HepG2 (cell line): ENCODE results near the gene QSER1. TPM values are rescaled to one million over a fixed set of nuclear protein-coding genes. Genes with fewer than 3 reads are reported as not detected.

Experiments used
- ATAC-seq: fragments of 200-7000 bp; cut with Tn5 transposase; 3 replicates; pipeline ENCODE4 v1.9.1; 2020; ENCODE audit warnings: mild to moderate bottlenecking, moderate library complexity
- BruUV-seq: library from RNA; stranded (reverse); fragments of 400-500 nt; replicated peaks from 2 replicates; lab custom pipeline; 2021; lab: Mats Ljungman, UMichigan
- CTCF ChIA-PET: fragments of 300-600 bp; formaldehyde crosslinking; extraction: SDS; loops from one replicate; lab custom pipeline; 2021; ENCODE audit warnings: low total read pairs, inconsistent platforms, low intra/inter-chr PET ratio; lab: Yijun Ruan, JAX
- POLR2A ChIA-PET: fragments of 350-600 bp; sonication (Branson Sonifier 250); formaldehyde crosslinking; loops from one replicate; lab custom pipeline; 2020; ENCODE audit warnings: antibody characterized with exemption, inconsistent platforms; lab: Yijun Ruan, JAX
- DNase-seq: peaks from one replicate; pipeline ENCODE4 v3.0.0-alpha.2; 2015; ENCODE audit warnings: low spot score
- FAIRE-seq: peaks from 3 replicates; lab custom pipeline; 2011; peaks lifted over from hg19 to GRCh38; lab: Jason Lieb, UNC
- H2AFZ ChIP-seq: one replicate; pipeline ENCODE4 v1.6.1; 2011; ENCODE audit warnings: low read length, inconsistent platforms
- H3K27ac ChIP-seq: fragments of 300-600 bp; 3 replicates; pipeline ENCODE4 v1.8.0; 2011; ENCODE audit warnings: mixed run types, mild to moderate bottlenecking, mixed read lengths, low read length, inconsistent platforms; ENCODE audit not compliant: insufficient read depth; ENCODE audit errors: extremely low read length
- H3K27me3 ChIP-seq, 2 experiments: fragments of 200-600 bp in 1 of 2; 2 replicates in 1 of 2; 3 replicates in 1 of 2; pipeline versions ENCODE4 v1.6.0 to v1.8.0; 2011; ENCODE audit warnings: low read length in 2 of 2, mild to moderate bottlenecking in 2 of 2, moderate library complexity in 2 of 2, inconsistent platforms in 1 of 2; ENCODE audit not compliant: insufficient read depth in 2 of 2, control insufficient read depth in 1 of 2
- H3K36me3 ChIP-seq, 2 experiments: fragments of 200-600 bp in 1 of 2; replicated peaks in 1 of 2; 2 replicates in 1 of 2; 3 replicates in 1 of 2; pipeline versions ENCODE4 v1.5.1 to v1.8.0; 2011; ENCODE audit warnings: low read length in 2 of 2, inconsistent platforms in 1 of 2; ENCODE audit not compliant: insufficient read depth in 2 of 2, control insufficient read depth in 1 of 2
- H3K4me1 ChIP-seq: 2 replicates; pipeline ENCODE4 v1.5.1; 2012; ENCODE audit warnings: low read length, inconsistent platforms; ENCODE audit not compliant: insufficient read depth
- H3K4me2 ChIP-seq: 2 replicates; pipeline ENCODE4 v1.6.0; 2011; ENCODE audit warnings: low read depth, low read length, inconsistent platforms
- H3K4me3 ChIP-seq, 3 experiments: fragments of 200-600 bp in 1 of 3; sonication (generic), shearing (Covaris generic) in 1 of 3; replicated peaks in 1 of 3; 2 replicates each; pipeline ENCODE4 v1.5.1; 2011 to 2016; ENCODE audit warnings: low read length in 3 of 3, inconsistent platforms in 2 of 3, low read depth in 2 of 3, mild to moderate bottlenecking in 2 of 3, control low read depth in 1 of 3, mixed read lengths in 1 of 3; ENCODE audit not compliant: insufficient read depth in 1 of 3
- H3K79me2 ChIP-seq: one replicate; pipeline ENCODE4 v1.6.1; 2011; ENCODE audit warnings: low read length, inconsistent platforms; ENCODE audit not compliant: insufficient read depth
- H3K9ac ChIP-seq: 2 replicates; pipeline ENCODE4 v1.6.0; 2011; ENCODE audit warnings: mild to moderate bottlenecking, low read depth, low read length, inconsistent platforms; ENCODE audit not compliant: insufficient read depth
- H3K9me3 ChIP-seq: 2 replicates; pipeline ENCODE4 v1.5.1; 2012; ENCODE audit warnings: mild to moderate bottlenecking, low read length
- H4K20me1 ChIP-seq: 2 replicates; pipeline ENCODE4 v1.6.0; 2011; ENCODE audit warnings: inconsistent platforms, mild to moderate bottlenecking, low read length, moderate library complexity; ENCODE audit not compliant: insufficient read depth
- ELF4 ChIP-seq: sonication (generic); formaldehyde crosslinking; IDR thresholded peaks from 2 replicates; pipeline ENCODE4 v1.5.0; 2020; ENCODE audit warnings: missing genetic modification reagents, mild to moderate bottlenecking, moderate library complexity, borderline replicate concordance
- KDM4B ChIP-seq: sonication (generic); formaldehyde crosslinking; IDR thresholded peaks from 2 replicates; pipeline ENCODE4 v1.4.0; 2020; ENCODE audit warnings: missing genetic modification reagents
- MXI1 ChIP-seq: IDR thresholded peaks from 3 replicates; pipeline ENCODE4 v1.6.1; 2012; ENCODE audit warnings: low read depth, low read length, inconsistent platforms, borderline replicate concordance
- SP1 ChIP-seq, 2 experiments: fragments of 450-650 bp in 1 of 2; sonication (generic) in 1 of 2; formaldehyde crosslinking in 1 of 2; IDR thresholded peaks; 2 replicates each; pipeline versions ENCODE4 v1.4.0 to v1.6.1; 2016 to 2020; ENCODE audit warnings: missing genetic modification reagents in 1 of 2
- WGBS: methylation state at CpG from one replicate; pipeline ENCODE4 v1.1.6; 2017; ENCODE audit warnings: low lambda C conversion rate; 5-methylcytosine and 5-hydroxymethylcytosine counted together
- in situ Hi-C: cut with HindIII; loops from 2 replicates; pipeline ENCODE4 v1.10.0; 2017; ENCODE audit warnings: low pct_unique_long_range_greater_than_20kb; ENCODE audit not compliant: extremely low pct_ligation_motif_present
- intact Hi-C: fragments of 100-400 bp; cut with micrococcal nuclease; formaldehyde crosslinking; loops from one replicate; pipeline ENCODE4 v1.10.0; 2022; ENCODE audit not compliant: unreplicated experiment
- polyA plus RNA-seq, 8 experiments: library from polyadenylated mRNA; depleted of rRNA in 3 of 8; stranded (reverse) in 7 of 8; unstranded in 1 of 8; fragments of >200 nt; fragmentation: Illumina TruSeq in 4 of 8; extraction: Trizol in 4 of 8; gene quantifications; 2 replicates each; pipeline versions ENCODE4 v1.2.1 to v1.2.3, GENCODE V29; 2011 to 2016; ENCODE audit warnings: low read depth in 4 of 8, missing spikeins in 1 of 8, mixed read lengths in 1 of 8; ENCODE audit not compliant: insufficient read depth in 1 of 8
- total RNA-seq, 5 experiments: library from RNA; depleted of rRNA; stranded (reverse); fragments of >200 nt; fragmentation: Illumina TruSeq; extraction: Trizol; gene quantifications; 2 replicates each; pipeline ENCODE4 v1.2.3, GENCODE V29; 2016; ENCODE audit warnings: low read depth in 1 of 5
- TF ChIP-seq, protein P1 (sequence below): sonication (generic); formaldehyde crosslinking; IDR thresholded peaks from 2 replicates; pipeline ENCODE4 v1.4.0; 2020; ENCODE audit warnings: low read depth, mild to moderate bottlenecking, missing genetic modification reagents
- TF ChIP-seq, protein P2 (sequence below), 2 experiments: fragments of 450-650 bp in 1 of 2; sonication (generic) in 1 of 2; formaldehyde crosslinking; IDR thresholded peaks; 2 replicates each; pipeline versions ENCODE4 v1.5.0 to v1.8.0; 2020 to 2022; ENCODE audit warnings: mild to moderate bottlenecking in 1 of 2, missing genetic modification reagents in 1 of 2

QSER1 gene
- total and polyA plus RNA-seq, 2 of the 13 experiments (the other 11 are each of a cell fraction or from before 2014, with no cell fraction given), result 8.9 to 17.3 TPM

- TF ChIP-seq, protein P1, sequence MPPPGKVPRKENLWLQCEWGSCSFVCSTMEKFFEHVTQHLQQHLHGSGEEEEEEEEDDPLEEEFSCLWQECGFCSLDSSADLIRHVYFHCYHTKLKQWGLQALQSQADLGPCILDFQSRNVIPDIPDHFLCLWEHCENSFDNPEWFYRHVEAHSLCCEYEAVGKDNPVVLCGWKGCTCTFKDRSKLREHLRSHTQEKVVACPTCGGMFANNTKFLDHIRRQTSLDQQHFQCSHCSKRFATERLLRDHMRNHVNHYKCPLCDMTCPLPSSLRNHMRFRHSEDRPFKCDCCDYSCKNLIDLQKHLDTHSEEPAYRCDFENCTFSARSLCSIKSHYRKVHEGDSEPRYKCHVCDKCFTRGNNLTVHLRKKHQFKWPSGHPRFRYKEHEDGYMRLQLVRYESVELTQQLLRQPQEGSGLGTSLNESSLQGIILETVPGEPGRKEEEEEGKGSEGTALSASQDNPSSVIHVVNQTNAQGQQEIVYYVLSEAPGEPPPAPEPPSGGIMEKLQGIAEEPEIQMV (CRISPR knock-in tag), result no peak
- TF ChIP-seq KDM4B (CRISPR knock-in tag) (no peak), MXI1 (no peak), ELF4 (CRISPR knock-in tag) (no peak)
Observed at GRCh38 chr11:32885556-32885955, 7.1 kb upstream of the QSER1 start (continued).

DNA sequence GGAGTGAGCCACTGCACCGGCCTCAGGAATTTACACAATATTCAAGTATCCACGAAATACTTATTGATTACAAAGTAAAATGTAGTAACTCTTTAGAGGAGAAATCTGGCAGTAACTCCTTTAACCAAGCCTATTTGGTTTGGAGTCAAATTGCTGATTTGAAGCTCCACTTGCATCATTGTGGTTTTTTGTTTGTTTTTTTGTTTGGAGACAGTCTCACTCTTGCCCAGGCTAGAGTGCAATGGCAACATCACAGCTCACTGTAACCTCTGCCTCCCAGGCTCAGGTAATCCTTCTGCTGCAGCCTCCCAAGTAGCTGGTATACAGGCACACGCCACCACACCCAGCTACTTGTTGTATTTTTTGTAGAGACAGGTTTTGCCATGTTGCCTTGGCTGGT lies 6.4 kb upstream of the QSER1 start:
- CTCF ChIA-PET, result no interaction called here
- POLR2A ChIA-PET, result no interaction called here
- ATAC-seq, result no peak
- BruUV-seq, result no TSS peak
- no peaks in the 10 kb centered on the region for H3K9me3 ChIP-seq
- no peaks in the 10 kb centered on the region for H3K79me2 ChIP-seq
- no peak overlapping the region for H3K4me3 ChIP-seq
- H3K9ac ChIP-seq, result no peak overlapping the region
- in situ Hi-C loops, result no loop called here
- DNase-seq, result no peak
- no peak for TF ChIP-seq SP1 (IDR thresholded peaks at IDR 0.05)
- TF ChIP-seq SP1 (CRISPR knock-in tag; IDR thresholded peaks at IDR 0.05), result no peak
- TF ChIP-seq, protein P2, sequence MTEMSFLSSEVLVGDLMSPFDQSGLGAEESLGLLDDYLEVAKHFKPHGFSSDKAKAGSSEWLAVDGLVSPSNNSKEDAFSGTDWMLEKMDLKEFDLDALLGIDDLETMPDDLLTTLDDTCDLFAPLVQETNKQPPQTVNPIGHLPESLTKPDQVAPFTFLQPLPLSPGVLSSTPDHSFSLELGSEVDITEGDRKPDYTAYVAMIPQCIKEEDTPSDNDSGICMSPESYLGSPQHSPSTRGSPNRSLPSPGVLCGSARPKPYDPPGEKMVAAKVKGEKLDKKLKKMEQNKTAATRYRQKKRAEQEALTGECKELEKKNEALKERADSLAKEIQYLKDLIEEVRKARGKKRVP (CRISPR knock-in tag; IDR thresholded peaks at IDR 0.05), result peak in 1 of 2 experiments; percentile 15; a peak in 1 of 4 replicates
- H3K27ac ChIP-seq, result no peak overlapping the region
- H3K4me1 ChIP-seq, result peaks cover under 1% of the 10 kb centered on the region; the same call in 1 of the 2 replicates
- H3K4me2 ChIP-seq, result no peak overlapping the region
- H3K36me3 ChIP-seq, result no peaks in the 10 kb centered on the region
- H3K27me3 ChIP-seq, result no peaks in the 10 kb centered on the region
- 40% methylated on average over 3 of the region's 3 CpGs for WGBS
- no peak for FAIRE-seq
- intact Hi-C loops, result no loop called here
- no peaks in the 10 kb centered on the region for H4K20me1 ChIP-seq
- no peak overlapping the region for H2AFZ ChIP-seq
